ENCODE data around the gene OAF. TPM values are rescaled to one million over a fixed set of nuclear protein-coding genes. Genes with fewer than 3 reads are reported as not detected.
A peak's percentile ranks its signal among the peaks of the same experiment; 100 is the strongest.

OAF gene
- total and polyA plus RNA-seq, 10 donors, result 10.6 to 148 (median 73.6) TPM

DNA sequence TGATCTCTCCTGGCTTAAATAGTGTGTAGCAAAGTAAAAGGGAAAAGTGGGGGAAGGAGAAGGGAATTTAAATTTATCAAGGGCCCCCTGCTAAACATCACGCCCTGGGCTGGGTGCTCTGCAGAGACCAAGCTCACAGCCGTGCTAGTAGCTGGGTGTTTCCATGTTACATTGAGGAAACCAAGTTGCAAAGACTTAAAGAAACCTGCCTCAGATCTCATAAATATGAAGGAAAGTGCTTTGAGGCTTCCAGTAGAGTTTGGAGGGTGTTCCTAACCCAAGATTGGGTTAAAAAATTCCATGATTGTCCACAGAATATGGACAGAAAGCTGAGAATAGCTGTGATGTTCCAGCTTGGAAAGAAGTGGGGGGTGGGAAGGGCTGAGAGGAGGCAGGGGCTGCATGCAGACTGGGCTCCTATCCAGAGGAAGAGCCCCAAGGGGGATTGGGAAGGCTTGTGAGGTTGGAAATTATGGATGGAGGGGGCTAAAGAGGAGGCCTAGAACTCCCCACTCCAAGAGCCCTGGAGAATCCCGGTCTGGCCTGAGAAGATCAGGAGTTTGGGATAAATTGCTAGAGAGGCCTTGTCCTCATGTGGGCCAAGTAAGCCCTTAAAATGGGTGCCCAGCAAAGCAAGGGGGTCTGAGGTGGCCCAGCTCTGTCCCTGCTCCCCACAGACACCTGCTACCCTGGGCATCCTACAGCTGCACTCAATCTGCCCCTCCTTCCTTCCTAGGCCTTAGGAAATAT, 25.0 kb upstream of the OAF start:
- peak overlapping the region in 6 of 8 donors; percentile 52 to 75 (median 66) for H3K27ac ChIP-seq
- WGBS, 5 donors, result 69 to 81% (median 76%) methylated on average over 3 of the region's 3 CpGs
- peaks cover 0 to 59% (median 24%) of the 10 kb centered on the region in 6 donors for H3K4me1 ChIP-seq
- no peaks in the 10 kb centered on the region for H3K9me3 ChIP-seq
- no peaks in the 10 kb centered on the region for H3K27me3 ChIP-seq (replicated peaks in 1 of 7)
- intact Hi-C loops (cut with DNase I; ENCODE audit: low total_unique reads), result no loop called here
- DNase-seq, result peak; percentile 45
- H3K36me3 ChIP-seq, result no peaks in the 10 kb centered on the region
- no peak overlapping the region for H3K4me3 ChIP-seq
- TF ChIP-seq CTCF (IDR thresholded peaks at IDR 0.05 in 8 of 11, conservative IDR thresholded peaks at IDR 0.05 in 3 of 11), result no peak
- TF ChIP-seq POLR2AphosphoS5 (IDR thresholded peaks at IDR 0.05), result no peak
- TF ChIP-seq POLR2A (IDR thresholded peaks at IDR 0.05), result no peak

DNA sequence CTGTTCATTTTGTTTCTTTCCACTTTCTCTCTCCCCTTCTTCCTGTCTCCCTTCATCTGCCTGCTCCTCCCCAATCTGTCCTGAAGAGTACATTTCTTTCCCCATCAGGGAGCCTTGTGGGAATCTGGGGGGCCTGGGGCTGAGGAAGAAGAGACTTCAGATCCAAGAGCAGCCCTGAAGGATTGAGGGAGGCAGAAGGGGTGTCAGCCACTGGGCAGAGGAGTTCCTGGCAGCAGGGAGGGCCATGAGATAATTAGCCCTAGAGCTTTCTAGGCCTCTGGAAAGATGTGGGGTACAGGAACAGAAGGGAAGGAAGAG, 24.4 kb upstream of the OAF start:
- Histone ChIP-seq H3K4me3 (no peak overlapping the region), H3K9me3 (no peaks in the 10 kb centered on the region), H3K4me1 (peaks cover 0 to 54% (median 21%) of the 10 kb centered on the region in 6 donors), H3K36me3 (no peaks in the 10 kb centered on the region), H3K27ac (peak overlapping the region in 6 of 8 donors; percentile 52 to 75 (median 66)), H3K27me3 (replicated peaks in 1 of 7) (peaks cover 0 to 2% (median 0%) of the 10 kb centered on the region in 7 donors)
- intact Hi-C loops (cut with DNase I; ENCODE audit: low total_unique reads), result no loop called here
- TF ChIP-seq CTCF (IDR thresholded peaks at IDR 0.05 in 8 of 11, conservative IDR thresholded peaks at IDR 0.05 in 3 of 11), result no peak
- no peak for DNase-seq

- peak; percentile 59 for DNase-seq
- intact Hi-C loops (cut with DNase I; ENCODE audit: low total_unique reads), result no loop called here
- Histone ChIP-seq H3K27ac (peak overlapping the region in 6 of 8 donors; percentile 52 to 75 (median 66)), H3K4me1 (peaks cover 0 to 48% (median 18%) of the 10 kb centered on the region in 6 donors), H3K4me3 (no peak overlapping the region), H3K9me3 (no peaks in the 10 kb centered on the region), H3K27me3 (replicated peaks in 1 of 7) (peaks cover 0 to 6% (median 0%) of the 10 kb centered on the region in 7 donors), H3K36me3 (no peaks in the 10 kb centered on the region)
- WGBS, 5 donors, result 62 to 79% (median 64%) methylated on average over 17 of the region's 17 CpGs
- TF ChIP-seq CTCF (IDR thresholded peaks at IDR 0.05 in 8 of 11, conservative IDR thresholded peaks at IDR 0.05 in 3 of 11) (no peak), POLR2A (IDR thresholded peaks at IDR 0.05) (no peak), POLR2AphosphoS5 (IDR thresholded peaks at IDR 0.05) (no peak)
Observed at GRCh38 chr11:120186774-120187591, 23.8 kb upstream of the OAF start.

GRCh38 chr11:120188371-120188770, 22.5 kb upstream of the OAF start:
- no peak overlapping the region for H3K27ac ChIP-seq
- peaks cover 0 to 6% (median 0%) of the 10 kb centered on the region in 7 donors for H3K27me3 ChIP-seq (replicated peaks in 1 of 7)
- DNase-seq, result peak; percentile 41
- TF ChIP-seq POLR2AphosphoS5 (IDR thresholded peaks at IDR 0.05), result no peak
- no peak for TF ChIP-seq POLR2A (IDR thresholded peaks at IDR 0.05)
- no peak for TF ChIP-seq CTCF (IDR thresholded peaks at IDR 0.05 in 8 of 11, conservative IDR thresholded peaks at IDR 0.05 in 3 of 11)
- H3K4me3 ChIP-seq, result no peak overlapping the region
- H3K4me1 ChIP-seq, result peaks cover 0 to 42% (median 17%) of the 10 kb centered on the region in 6 donors
- H3K36me3 ChIP-seq, result no peaks in the 10 kb centered on the region
- intact Hi-C loops (cut with DNase I; ENCODE audit: low total_unique reads), result no loop called here
- no peaks in the 10 kb centered on the region for H3K9me3 ChIP-seq
- 81 to 98% (median 87%) methylated on average over 5 of the region's 5 CpGs for WGBS, 5 donors

All from spleen (tissue), 11 donors.